ENCODE results near the gene PBX1.

Gene PBX1

GRCh38 chr1:164700683-164701082, 141.7 kb downstream of the PBX1 start:
- no peak for DNase-seq

- DNase-seq = no peak
Observed at GRCh38 chr1:164701189-164701761, 142.3 kb downstream of the PBX1 start.

- DNase-seq = no peak
Observed at GRCh38 chr1:164702216-164702615, 143.2 kb downstream of the PBX1 start.

- DNase-seq = no peak
Observed at GRCh38 chr1:164702664-164703063, 143.7 kb downstream of the PBX1 start.

GRCh38 chr1:164703463-164703862, 144.5 kb downstream of the PBX1 start:
- DNase-seq = no peak

- DNase-seq = no peak
Observed at GRCh38 chr1:164703960-164704411, 145.0 kb downstream of the PBX1 start.

- DNase-seq = no peak
Observed at GRCh38 chr1:164704954-164705353, 146.0 kb downstream of the PBX1 start.

GRCh38 chr1:164706606-164706987, 147.6 kb downstream of the PBX1 start:
- DNase-seq = no peak

- DNase-seq = no peak
Observed at GRCh38 chr1:164707868-164708331, 148.9 kb downstream of the PBX1 start.

- DNase-seq = no peak
Observed at GRCh38 chr1:164708596-164708995, 149.6 kb downstream of the PBX1 start.

- DNase-seq = no peak
Observed at GRCh38 chr1:164709126-164709525, 150.1 kb downstream of the PBX1 start.

- DNase-seq = no peak
Observed at GRCh38 chr1:164709541-164710278, 150.7 kb downstream of the PBX1 start.

GRCh38 chr1:164712131-164713036, 153.4 kb downstream of the PBX1 start:
- DNase-seq = no peak

GRCh38 chr1:164713456-164714207, 154.6 kb downstream of the PBX1 start:
- no peak for DNase-seq

GRCh38 chr1:164716992-164717703, 158.2 kb downstream of the PBX1 start:
- no peak for DNase-seq

GRCh38 chr1:164718821-164719220, 159.8 kb downstream of the PBX1 start:
- no peak for DNase-seq

GRCh38 chr1:164719676-164720439, 160.9 kb downstream of the PBX1 start:
- DNase-seq = no peak

GRCh38 chr1:164720440-164721227, 161.7 kb downstream of the PBX1 start:
- DNase-seq = no peak

GRCh38 chr1:164721228-164721496, 162.2 kb downstream of the PBX1 start:
- no peak for DNase-seq

GRCh38 chr1:164723296-164723798, 164.4 kb downstream of the PBX1 start:
- DNase-seq = no peak

Measured in right kidney (tissue), 1 donor.